Measurements from ENCODE around the gene CLDN2.

The CLDN2 gene

DNA sequence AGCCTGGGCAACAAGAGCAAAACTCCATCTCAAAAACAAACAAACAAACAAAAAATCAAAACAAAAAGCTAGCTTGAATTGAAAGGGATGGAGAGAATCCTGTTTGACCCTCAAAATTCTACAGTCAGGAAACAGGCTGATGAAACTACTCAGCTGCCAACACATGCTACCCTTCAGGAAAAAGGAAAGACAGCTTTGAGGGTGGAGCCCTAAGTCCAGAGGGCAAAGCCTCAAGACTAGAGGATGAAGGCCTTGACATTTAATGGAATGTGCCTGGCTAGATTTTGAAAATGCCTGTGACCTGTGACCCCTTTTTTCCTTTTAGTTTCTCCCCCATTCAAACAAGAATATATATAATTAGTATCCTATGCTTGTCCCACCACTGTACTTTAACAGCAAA is 52.7 kb downstream of the CLDN2 start (continued):
- TF ChIP-seq, protein P1, sequence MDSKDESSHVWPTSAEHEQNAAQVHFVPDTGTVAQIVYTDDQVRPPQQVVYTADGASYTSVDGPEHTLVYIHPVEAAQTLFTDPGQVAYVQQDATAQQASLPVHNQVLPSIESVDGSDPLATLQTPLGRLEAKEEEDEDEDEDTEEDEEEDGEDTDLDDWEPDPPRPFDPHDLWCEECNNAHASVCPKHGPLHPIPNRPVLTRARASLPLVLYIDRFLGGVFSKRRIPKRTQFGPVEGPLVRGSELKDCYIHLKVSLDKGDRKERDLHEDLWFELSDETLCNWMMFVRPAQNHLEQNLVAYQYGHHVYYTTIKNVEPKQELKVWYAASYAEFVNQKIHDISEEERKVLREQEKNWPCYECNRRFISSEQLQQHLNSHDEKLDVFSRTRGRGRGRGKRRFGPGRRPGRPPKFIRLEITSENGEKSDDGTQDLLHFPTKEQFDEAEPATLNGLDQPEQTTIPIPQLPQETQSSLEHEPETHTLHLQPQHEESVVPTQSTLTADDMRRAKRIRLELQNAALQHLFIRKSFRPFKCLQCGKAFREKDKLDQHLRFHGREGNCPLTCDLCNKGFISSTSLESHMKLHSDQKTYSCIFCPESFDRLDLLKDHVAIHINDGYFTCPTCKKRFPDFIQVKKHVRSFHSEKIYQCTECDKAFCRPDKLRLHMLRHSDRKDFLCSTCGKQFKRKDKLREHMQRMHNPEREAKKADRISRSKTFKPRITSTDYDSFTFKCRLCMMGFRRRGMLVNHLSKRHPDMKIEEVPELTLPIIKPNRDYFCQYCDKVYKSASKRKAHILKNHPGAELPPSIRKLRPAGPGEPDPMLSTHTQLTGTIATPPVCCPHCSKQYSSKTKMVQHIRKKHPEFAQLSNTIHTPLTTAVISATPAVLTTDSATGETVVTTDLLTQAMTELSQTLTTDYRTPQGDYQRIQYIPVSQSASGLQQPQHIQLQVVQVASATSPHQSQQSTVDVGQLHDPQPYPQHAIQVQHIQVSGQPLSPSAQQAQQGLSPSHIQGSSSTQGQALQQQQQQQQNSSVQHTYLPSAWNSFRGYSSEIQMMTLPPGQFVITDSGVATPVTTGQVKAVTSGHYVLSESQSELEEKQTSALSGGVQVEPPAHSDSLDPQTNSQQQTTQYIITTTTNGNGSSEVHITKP (tag by site-specific recombination; IDR thresholded peaks at IDR 0.05), result no peak
- TF ChIP-seq ZNF221 (tag by site-specific recombination; IDR thresholded peaks at IDR 0.05; ENCODE audit: borderline replicate concordance) (no peak), ZNF626 (tag by site-specific recombination; IDR thresholded peaks at IDR 0.05) (no peak), ZNF423 (tag by site-specific recombination; IDR thresholded peaks at IDR 0.05) (no peak)

GRCh38 chrX:106973433-106974149 is 53.4 kb downstream of the CLDN2 start:
- H3K27ac ChIP-seq (ENCODE audit: extremely low read depth, low read depth, low read length), result no peak overlapping the region
- POLR2A ChIA-PET, result no interaction called here

GRCh38 chrX:106976416-106976815 is 56.2 kb downstream of the CLDN2 start:
- no peak for TF ChIP-seq ZFP41 (tag by site-specific recombination; IDR thresholded peaks at IDR 0.05; ENCODE audit: borderline replicate concordance)
- no peak for TF ChIP-seq ZNF792 (tag by site-specific recombination; IDR thresholded peaks at IDR 0.05)
- TF ChIP-seq MEIS1 (CRISPR knock-in tag; IDR thresholded peaks at IDR 0.05; ENCODE audit: borderline replicate concordance), result no peak
- no peak for TF ChIP-seq ZBTB17 (tag by site-specific recombination; IDR thresholded peaks at IDR 0.05)
- no peak for TF ChIP-seq ZNF324 (tag by site-specific recombination; IDR thresholded peaks at IDR 0.05)
- no peak for TF ChIP-seq ZNF132 (tag by site-specific recombination; IDR thresholded peaks at IDR 0.05; ENCODE audit: borderline replicate concordance)
- CTCF ChIA-PET, result no interaction called here
- peaks cover 0 to 36% of the 10 kb centered on the region in 2 experiments; a peak in 2 of 3 replicates for H3K36me3 ChIP-seq (ENCODE audit: control insufficient read depth in 2 of 2, insufficient read depth in 1 of 2, low read length in 2 of 2)
- H3K27ac ChIP-seq (ENCODE audit: extremely low read depth, low read depth, low read length), result no peak overlapping the region
- no peaks in the 10 kb centered on the region for H3K9me3 ChIP-seq (ENCODE audit: control insufficient read depth, insufficient read depth, low read depth, low read length)
- POLR2A ChIA-PET, result no interaction called here
- no peak overlapping the region for H3K4me3 ChIP-seq (ENCODE audit: low read depth, low read length)
- H3K4me1 ChIP-seq (ENCODE audit: control insufficient read depth, insufficient read depth, low read length), result no peaks in the 10 kb centered on the region

More at GRCh38 chrX:106973433-106974149, 53.4 kb downstream of the CLDN2 start:
- TF ChIP-seq SCRT1 (tag by site-specific recombination; IDR thresholded peaks at IDR 0.05; ENCODE audit: borderline replicate concordance) (no peak), KLF16 (tag by site-specific recombination; IDR thresholded peaks at IDR 0.05) (no peak)
- CTCF ChIA-PET, result interaction anchor here (1.4 kb wide), 1 partner anchor 10 kb away, joined by 3 read pairs; no protein-coding TSS in a partner anchor
- Histone ChIP-seq H3K4me1 (ENCODE audit: control insufficient read depth, insufficient read depth, low read length) (no peaks in the 10 kb centered on the region), H3K9me3 (ENCODE audit: control insufficient read depth, insufficient read depth, low read depth, low read length) (no peaks in the 10 kb centered on the region), H3K4me3 (ENCODE audit: low read depth, low read length) (no peak overlapping the region), H3K36me3 (ENCODE audit: control insufficient read depth in 2 of 2, insufficient read depth in 1 of 2, low read length in 2 of 2) (peaks cover 0 to 17% of the 10 kb centered on the region in 2 experiments; a peak in 2 of 3 replicates)
